Esophagus muscularis mucosa (tissue), 4 donors: ENCODE data around the gene SIRT2. TPM values are rescaled to one million over a fixed set of nuclear protein-coding genes. Genes with fewer than 3 reads are reported as not detected.

Experiments used
- DNase-seq: peaks from one replicate; pipeline ENCODE4 v3.0.0-alpha.2; 2017; ENCODE audit errors: extremely low spot score
- H3K27ac ChIP-seq, 4 donors: fragments of 200-600 bp; sonication (generic); replicated peaks in 1 of 4; 1 replicate in 3 of 4; 2 replicates in 1 of 4; pipeline ENCODE4 v1.5.1; 2016 to 2019; ENCODE audit warnings: mild to moderate bottlenecking in 1 of 4
- H3K27me3 ChIP-seq, 4 donors: fragments of 200-600 bp; sonication (generic); one replicate each; pipeline versions ENCODE4 v1.5.1 to v1.6.0; 2016 to 2019
- H3K36me3 ChIP-seq, 4 donors: fragments of 200-600 bp; sonication (generic); one replicate each; pipeline ENCODE4 v1.5.1; 2016 to 2019
- H3K4me1 ChIP-seq, 4 donors: fragments of 200-600 bp; sonication (generic); one replicate each; pipeline ENCODE4 v1.5.1; 2016 to 2019
- H3K4me3 ChIP-seq, 4 donors: fragments of 200-600 bp; sonication (generic); 1 replicate in 2 of 4; 2 replicates in 2 of 4; pipeline ENCODE4 v1.5.1; 2016 to 2019; ENCODE audit warnings: mild to moderate bottlenecking in 4 of 4, moderate library complexity in 1 of 4
- H3K9me3 ChIP-seq, 4 donors: fragments of 200-600 bp; sonication (generic); 1 replicate in 3 of 4; 2 replicates in 1 of 4; pipeline ENCODE4 v1.5.1; 2016 to 2019
- CTCF ChIP-seq, 3 experiments: fragments of 200-600 bp in 2 of 3; fragments of 450-650 bp in 1 of 3; sonication (generic) in 2 of 3; IDR thresholded peaks; one replicate each; pipeline ENCODE4 v1.5.1; 2017 to 2019; ENCODE audit warnings: antibody characterized with exemption in 3 of 3, mild to moderate bottlenecking in 2 of 3, moderate library complexity in 1 of 3
- EP300 ChIP-seq: sonication (generic); formaldehyde crosslinking; IDR thresholded peaks from one replicate; pipeline ENCODE4 v1.6.1; 2017; ENCODE audit warnings: antibody characterized with exemption
- POLR2A ChIP-seq: fragments of 450-650 bp; IDR thresholded peaks from one replicate; pipeline ENCODE4 v1.6.1; 2017; ENCODE audit warnings: antibody characterized with exemption, moderate library complexity, mild to moderate bottlenecking, low read depth
- POLR2AphosphoS5 ChIP-seq, 2 donors: sonication (generic); formaldehyde crosslinking; IDR thresholded peaks; one replicate each; pipeline ENCODE4 v1.6.1; 2017; ENCODE audit warnings: antibody characterized with exemption in 2 of 2
- WGBS: methylation state at CpG from one replicate; pipeline ENCODE4 v1.1.5; 2018; 5-methylcytosine and 5-hydroxymethylcytosine counted together
- intact Hi-C: fragments of 100-400 bp; cut with DNase I; formaldehyde crosslinking; loops from one replicate; pipeline ENCODE4 v1.15.1; 2023
- total RNA-seq, 4 donors: library from RNA; depleted of rRNA; stranded (reverse); fragments of >200 nt; gene quantifications; one replicate each; pipeline versions ENCODE4 v1.1.0 to v1.2.1, GENCODE V29; 2016

The SIRT2 gene
- total RNA-seq, 4 donors from 2014 or later, result 72.7 to 114 (median 95.0) TPM

- TF ChIP-seq POLR2A (no peak), CTCF (IDR thresholded peaks at IDR 0.05) (peak in 2 of 3 experiments; percentile 22 to 26), POLR2AphosphoS5 (IDR thresholded peaks at IDR 0.05) (no peak), EP300 (no peak)
- no peaks in the 10 kb centered on the region for H3K27me3 ChIP-seq
- no peaks in the 10 kb centered on the region for H3K9me3 ChIP-seq
- intact Hi-C loops, result loop anchor here (5.0 to 10.0 kb wide), 2 partner anchors 308 to 530 kb away; partner anchors contain the start of gene FAM98C
- no peak overlapping the region for H3K27ac ChIP-seq
- DNase-seq, result no peak
- H3K36me3 ChIP-seq, result peaks cover 6 to 37% (median 14%) of the 10 kb centered on the region in 4 donors
- 91% methylated on average over 9 of the region's 29 CpGs for WGBS
- H3K4me3 ChIP-seq, result no peak overlapping the region
- H3K4me1 ChIP-seq, result peaks cover 29 to 33% (median 31%) of the 10 kb centered on the region in 4 donors
Measured at GRCh38 chr19:38932425-38933179, 33.2 kb upstream of the SIRT2 start.

GRCh38 chr19:38931521-38931793, 32.0 kb upstream of the SIRT2 start:
- intact Hi-C loops, result loop anchor here (5.0 to 10.0 kb wide), 2 partner anchors 307 to 529 kb away; partner anchors contain the start of gene FAM98C
- H3K4me3 ChIP-seq, result peak overlapping the region; percentile 65 to 75 (median 68)
- 30% methylated on average over 8 of the region's 8 CpGs for WGBS
- peaks cover 29 to 33% (median 31%) of the 10 kb centered on the region in 4 donors for H3K4me1 ChIP-seq
- no peaks in the 10 kb centered on the region for H3K27me3 ChIP-seq
- no peak for DNase-seq
- no peak for TF ChIP-seq CTCF (IDR thresholded peaks at IDR 0.05)
- no peak for TF ChIP-seq EP300
- no peak for TF ChIP-seq POLR2AphosphoS5 (IDR thresholded peaks at IDR 0.05)
- peak overlapping the region in 3 of 4 donors; percentile 85 to 90 (median 90) for H3K27ac ChIP-seq
- H3K9me3 ChIP-seq, result no peaks in the 10 kb centered on the region
- H3K36me3 ChIP-seq, result peaks cover 6 to 42% (median 14%) of the 10 kb centered on the region in 4 donors

- TF ChIP-seq POLR2AphosphoS5 (IDR thresholded peaks at IDR 0.05), result peak; percentile 43 to 87
- no peak for TF ChIP-seq CTCF (IDR thresholded peaks at IDR 0.05)
- WGBS, result under 1% methylated on average over 21 of the region's 40 CpGs
- intact Hi-C loops, result loop anchor here (5.0 to 10.0 kb wide), 2 partner anchors 306 to 529 kb away; partner anchors contain the start of gene FAM98C
- Histone ChIP-seq H3K4me3 (peak within 1 kb of the TSS; percentile 65 to 75 (median 68)), H3K9me3 (no peaks in the 10 kb centered on the region), H3K36me3 (peaks cover 6 to 42% (median 15%) of the 10 kb centered on the region in 4 donors), H3K27ac (peak within 1 kb of the TSS; percentile 85 to 90 (median 88)), H3K27me3 (no peaks in the 10 kb centered on the region), H3K4me1 (peaks cover 29 to 33% (median 31%) of the 10 kb centered on the region in 4 donors)
- DNase-seq, result peak; percentile 100
Measured at GRCh38 chr19:38930776-38931520, 31.5 kb upstream of the SIRT2 start, which contains the start of gene MRPS12. Gene MRPS12, plus strand, starts transcription at chr19:38930944. Its CDS starts 351 bp downstream, at chr19:38931295.

GRCh38 chr19:38929929-38930775, 30.7 kb upstream of the SIRT2 start, which contains the start of gene SARS2:
Gene SARS2, minus strand, starts transcription at chr19:38930763. Its CDS starts 27 bp downstream, at chr19:38930736.
- DNase-seq, result peak; percentile 99
- TF ChIP-seq CTCF (IDR thresholded peaks at IDR 0.05) (peak in 2 of 3 experiments; percentile 100), POLR2A (no peak), POLR2AphosphoS5 (IDR thresholded peaks at IDR 0.05) (peak in 1 of 2 donors; percentile 86)
- 5% methylated on average over 30 of the region's 49 CpGs for WGBS
- no peaks in the 10 kb centered on the region for H3K9me3 ChIP-seq
- peak within 1 kb of the TSS; percentile 65 to 75 (median 68) for H3K4me3 ChIP-seq
- H3K4me1 ChIP-seq, result peaks cover 29 to 33% (median 31%) of the 10 kb centered on the region in 4 donors
- H3K27me3 ChIP-seq, result no peaks in the 10 kb centered on the region
- peak within 1 kb of the TSS; percentile 85 to 90 (median 88) for H3K27ac ChIP-seq
- intact Hi-C loops, result loop anchor here (5.0 to 10.0 kb wide), 3 partner anchors 305 to 528 kb away; partner anchors contain the start of gene FAM98C
- H3K36me3 ChIP-seq, result peaks cover 12 to 47% (median 23%) of the 10 kb centered on the region in 4 donors
